DMS153 (cell line): Measurements from ENCODE around the gene DCLRE1B.

Experiments used
- DNase-seq: peaks from one replicate; lab custom pipeline; 2025; lab: John Stamatoyannopoulos, UW

Gene DCLRE1B

GRCh38 chr1:113904674-113905434 is at the start of gene DCLRE1B, which contains the start of gene AP4B1:
Gene DCLRE1B, plus strand, starts transcription at chr1:113905326. Its CDS starts 261 bp downstream, at chr1:113905587.
Gene AP4B1, minus strand, starts transcription at chr1:113904799. Its CDS starts 82 bp downstream, at chr1:113904717.
- DNase-seq, result peak; percentile 99

DNA sequence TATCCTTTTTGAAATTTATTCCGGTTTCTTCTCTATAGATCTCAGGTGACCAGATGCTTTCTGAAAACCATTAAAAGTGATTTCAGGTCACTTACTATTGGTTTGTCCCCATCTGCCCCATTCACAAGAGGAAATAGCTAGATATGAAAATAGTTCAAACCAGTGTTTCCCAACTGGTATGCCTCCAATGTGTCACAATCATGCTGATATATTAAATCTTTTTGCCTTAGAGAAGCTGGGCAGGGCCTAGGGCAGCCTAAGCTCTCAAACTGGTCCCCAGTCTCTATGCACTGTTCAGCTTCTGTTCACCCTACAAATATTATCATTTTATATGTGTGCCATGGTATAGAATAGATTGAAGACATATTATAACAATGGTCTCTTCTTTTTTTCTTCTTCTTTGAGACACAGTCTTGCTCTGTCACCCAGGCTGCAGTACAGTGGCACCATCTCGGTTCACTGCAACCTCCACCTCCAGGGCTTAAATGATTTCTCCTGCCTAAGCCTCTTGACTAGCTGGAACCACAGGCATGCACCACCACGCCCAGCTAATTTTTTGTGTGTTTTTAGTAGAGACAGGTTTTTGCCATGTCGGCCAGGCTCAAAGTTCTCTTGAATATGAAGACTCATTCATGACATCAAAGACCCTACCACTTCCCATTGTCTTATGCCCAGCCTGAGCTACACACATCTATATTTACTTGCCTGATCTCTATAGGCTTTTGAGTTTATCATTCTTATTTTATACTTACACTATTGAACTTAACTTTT is 49.3 kb upstream of the DCLRE1B start:
- DNase-seq, result no peak

GRCh38 chr1:113856401-113856790 is 48.7 kb upstream of the DCLRE1B start:
- no peak for DNase-seq

GRCh38 chr1:113857776-113858175 is 47.4 kb upstream of the DCLRE1B start:
- no peak for DNase-seq

DNA sequence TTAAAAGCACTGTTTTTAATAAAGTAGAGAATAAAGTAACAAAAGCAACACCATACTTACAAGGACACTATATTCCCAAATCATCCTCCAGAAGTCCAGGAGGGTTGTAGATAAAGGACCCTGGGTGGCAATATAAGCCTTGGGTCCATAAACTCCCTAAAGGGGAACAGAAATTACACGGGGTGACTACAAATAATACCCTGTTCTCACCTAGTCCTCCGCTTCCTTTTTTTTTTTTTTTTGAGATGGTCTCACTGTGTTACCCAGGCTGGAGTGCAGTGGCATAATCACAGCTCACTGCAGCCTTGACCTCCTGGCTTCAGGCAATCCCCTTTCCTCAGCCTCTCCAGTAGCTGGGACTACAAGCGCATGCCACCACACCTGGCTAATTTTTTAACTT is 46.7 kb upstream of the DCLRE1B start:
- no peak for DNase-seq

DNA sequence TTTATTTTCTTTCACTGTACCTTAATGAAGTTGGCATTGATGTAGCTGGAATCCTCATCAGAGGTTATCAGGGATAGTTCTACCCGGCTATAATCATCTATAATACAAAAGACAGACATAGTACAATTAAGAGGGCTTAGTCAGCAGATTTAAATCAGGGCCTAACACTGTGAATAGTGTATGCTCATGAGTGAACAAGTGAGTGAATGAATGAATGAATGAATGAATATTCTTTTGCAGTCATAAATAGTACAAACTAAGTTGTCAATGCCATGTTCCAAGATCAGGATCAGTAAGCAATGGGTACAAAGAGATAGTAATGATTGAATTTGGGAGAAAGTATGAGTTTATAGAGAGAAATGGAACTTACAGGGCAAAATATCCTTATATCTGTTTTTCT is 46.1 kb upstream of the DCLRE1B start:
- no peak for DNase-seq

- no peak for DNase-seq
Observed at GRCh38 chr1:113859478-113860175, 45.5 kb upstream of the DCLRE1B start.

DNA sequence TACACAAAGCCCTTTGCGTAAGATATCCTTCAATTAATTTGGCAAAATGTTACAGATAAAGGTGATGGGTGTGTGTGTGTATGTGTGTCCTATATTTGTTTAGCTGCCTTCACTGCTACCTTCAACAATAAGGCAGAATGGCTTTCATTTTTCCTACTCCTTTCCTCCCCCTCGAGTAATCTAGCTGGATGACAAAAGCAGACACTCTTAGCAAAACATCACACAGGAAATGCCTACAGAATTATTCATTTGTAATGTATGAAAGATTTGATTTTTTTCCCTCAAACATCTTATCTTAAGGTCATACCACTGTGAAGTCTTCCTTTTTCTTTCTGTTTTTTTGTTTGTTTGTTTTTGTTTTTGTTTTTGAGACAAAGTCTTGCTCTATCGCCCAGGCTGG is 44.2 kb upstream of the DCLRE1B start:
- DNase-seq, result no peak

GRCh38 chr1:113861641-113862040 is 43.5 kb upstream of the DCLRE1B start:
- no peak for DNase-seq

DNA sequence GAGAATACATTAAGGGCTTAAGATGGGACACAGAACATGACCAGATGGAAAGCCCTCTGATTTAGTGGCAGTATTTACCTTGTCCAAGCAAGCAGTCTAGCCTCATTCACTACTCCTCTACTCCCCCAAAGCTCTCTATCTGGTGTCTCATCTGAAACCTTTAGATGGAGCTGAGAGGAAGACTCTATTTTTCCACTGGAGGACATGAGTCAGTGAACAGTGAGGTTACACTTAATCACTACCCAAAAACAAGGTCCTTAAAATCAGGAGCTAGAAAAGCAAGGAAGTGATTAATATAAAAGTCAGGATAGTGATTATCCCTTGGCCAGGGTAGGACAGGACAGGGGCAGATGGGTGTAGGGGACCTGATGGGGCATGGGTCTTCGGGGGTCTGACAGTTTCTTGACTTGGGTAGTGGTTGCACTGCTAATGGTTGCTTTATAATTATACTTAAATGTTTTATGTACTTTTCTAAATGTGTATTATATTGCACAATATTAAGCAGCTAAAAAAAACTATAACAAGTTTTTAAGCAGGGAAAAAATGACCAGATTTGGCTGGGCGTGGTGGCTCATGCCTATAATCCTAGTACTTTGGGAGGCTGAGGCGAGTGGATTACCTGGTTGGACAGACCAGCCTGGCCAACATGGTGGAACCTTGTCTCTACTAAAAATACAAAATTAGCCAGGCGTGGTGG is 36.6 kb upstream of the DCLRE1B start:
- no peak for DNase-seq

- DNase-seq, result no peak
Observed at GRCh38 chr1:113870778-113871177, 34.3 kb upstream of the DCLRE1B start.

GRCh38 chr1:113871597-113872113 is 33.5 kb upstream of the DCLRE1B start, which contains the start of gene PTPN22:
Gene PTPN22, minus strand, starts transcription at chr1:113871712.
- DNase-seq, result no peak

DNA sequence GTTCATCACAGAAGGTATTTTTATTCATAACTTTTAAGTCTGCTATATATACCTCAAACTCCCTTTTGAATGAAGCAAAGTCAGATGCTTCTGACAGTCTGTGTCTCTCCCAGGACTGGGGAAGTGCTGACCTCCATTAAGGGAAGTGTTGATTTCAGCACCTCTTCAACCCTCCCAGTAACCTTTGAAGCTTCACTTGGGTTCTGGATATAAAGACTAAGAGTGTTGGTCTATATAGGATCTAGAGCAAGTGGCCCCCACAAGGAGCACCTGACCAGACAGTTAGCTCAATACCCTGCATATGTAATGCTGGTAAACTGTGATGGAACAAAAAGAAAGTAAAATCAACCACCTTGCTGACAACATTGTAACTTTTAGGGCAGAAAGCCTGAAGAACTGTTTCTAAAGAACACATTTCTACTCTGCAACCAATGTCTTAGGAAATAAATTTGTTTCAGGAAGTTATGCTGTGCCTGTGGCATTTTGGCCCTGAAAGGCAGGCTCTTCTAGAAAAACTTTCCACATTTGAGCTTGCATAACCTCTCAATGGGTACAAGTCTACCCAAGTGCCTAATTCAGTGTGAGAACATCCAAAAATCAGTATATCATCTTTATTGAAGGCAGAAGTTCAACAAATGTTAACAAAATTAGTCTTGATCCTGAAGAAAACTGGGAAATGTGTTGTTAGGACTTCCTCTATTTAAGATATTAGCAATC is 32.7 kb upstream of the DCLRE1B start:
- DNase-seq, result no peak

DNA sequence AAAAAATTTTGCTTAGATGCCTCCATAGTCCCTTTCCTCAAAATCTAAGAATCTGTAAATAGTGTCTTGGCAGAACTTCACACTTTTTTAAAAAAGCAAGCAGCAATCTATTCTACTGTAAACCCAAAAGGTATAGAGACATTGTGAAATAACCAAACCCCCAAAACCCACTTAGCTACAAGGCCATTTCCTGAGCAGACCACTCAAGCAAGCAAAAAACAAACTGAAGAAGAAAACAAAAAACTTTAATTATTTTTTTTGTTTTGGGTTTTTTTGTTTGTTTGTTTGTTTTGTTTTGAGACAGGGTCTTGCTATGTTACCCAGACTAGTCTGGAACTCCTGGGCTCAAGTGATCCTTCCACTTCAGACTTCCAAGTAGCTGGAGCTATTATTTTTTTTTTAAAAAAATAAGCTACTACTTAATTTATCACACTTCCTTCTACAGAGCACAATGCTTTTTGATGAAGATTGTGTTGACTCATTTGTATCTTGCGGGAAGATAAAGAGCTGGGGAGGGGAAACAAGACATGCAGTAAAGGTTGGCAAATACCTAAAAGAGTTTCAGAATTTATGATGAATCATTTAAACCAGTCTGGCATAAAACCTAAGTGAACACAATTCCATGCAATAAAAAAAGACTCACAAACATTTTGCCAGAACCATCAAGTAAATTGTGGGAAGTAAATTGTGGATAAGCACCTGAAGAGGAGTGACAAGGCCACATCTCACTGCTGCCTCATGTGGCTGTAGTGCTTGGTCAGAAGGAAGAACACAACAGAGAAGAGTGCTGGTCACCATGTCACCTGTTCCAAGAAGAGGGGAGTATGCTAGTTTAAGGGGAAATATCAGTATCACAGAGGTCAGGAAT is 30.9 kb upstream of the DCLRE1B start:
- DNase-seq, result no peak

- no peak for DNase-seq
Observed at GRCh38 chr1:113875714-113876113, 29.4 kb upstream of the DCLRE1B start.

DNA sequence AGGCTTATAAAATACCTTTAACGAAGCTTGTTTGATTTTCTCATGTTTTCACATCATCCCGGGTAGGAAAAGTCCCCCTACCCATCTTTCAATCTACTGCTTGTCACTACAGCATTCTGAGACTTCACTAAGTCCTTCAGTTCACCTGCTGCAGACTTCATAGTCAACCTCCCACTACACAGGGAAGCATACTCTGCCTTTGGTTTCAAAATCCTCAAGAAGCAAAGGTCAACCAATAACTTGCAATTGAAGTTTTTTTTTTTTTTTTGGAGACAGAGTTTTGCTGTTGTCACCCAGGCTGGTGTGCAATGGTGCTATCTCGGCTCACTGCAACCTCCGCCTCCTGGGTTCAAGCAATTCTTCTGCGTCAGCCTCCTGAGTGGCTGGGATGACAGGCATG is 28.9 kb upstream of the DCLRE1B start:
- no peak for DNase-seq

- DNase-seq, result no peak
Observed at GRCh38 chr1:113879739-113880038, 25.4 kb upstream of the DCLRE1B start.

- DNase-seq, result no peak
Observed at GRCh38 chr1:113881661-113882060, 23.5 kb upstream of the DCLRE1B start.

DNA sequence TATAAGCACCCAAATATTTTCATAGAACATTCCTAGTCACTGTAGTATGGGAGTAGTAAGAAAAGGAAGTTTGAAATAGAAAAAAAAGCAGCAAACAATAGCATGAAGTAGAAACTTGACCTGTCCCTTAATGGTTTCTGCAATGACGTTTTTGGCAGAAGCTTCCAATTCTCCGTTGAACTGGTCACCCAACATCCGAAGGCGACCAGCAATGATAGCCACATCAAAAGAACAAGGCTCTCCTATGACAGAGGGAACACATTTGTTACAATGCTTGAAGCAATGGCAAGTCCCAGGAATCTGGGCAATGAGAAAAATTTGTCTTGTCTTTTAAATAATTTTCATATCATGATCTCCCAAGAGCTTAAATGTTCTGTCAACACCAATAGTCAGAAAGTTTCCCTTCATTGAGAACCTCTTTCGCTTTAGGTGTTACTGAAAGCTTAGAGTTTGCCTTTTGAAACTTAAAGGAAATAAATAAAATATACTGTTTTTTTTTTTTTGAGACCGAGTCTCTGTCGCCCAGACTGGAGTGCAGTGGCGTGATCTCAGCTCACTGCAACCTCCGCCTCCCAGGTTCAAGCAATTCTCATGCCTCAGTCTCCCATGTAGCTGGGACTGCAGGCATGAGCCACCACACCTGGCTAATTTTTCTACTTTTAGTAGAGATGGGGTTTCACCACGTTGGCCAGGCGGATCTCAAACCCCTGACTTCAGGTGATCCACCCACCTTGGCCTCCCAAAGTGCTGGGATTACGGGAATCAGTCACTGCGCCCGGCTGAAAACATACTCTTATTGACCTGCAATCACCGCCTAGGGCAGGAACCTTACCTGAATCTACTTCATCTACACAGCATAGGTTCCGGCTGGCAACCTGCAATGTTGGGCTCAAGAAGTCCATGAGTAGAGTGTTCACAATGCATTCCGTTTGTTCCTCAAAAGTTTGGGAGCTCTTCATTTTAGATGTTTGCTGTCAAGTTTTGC is 18.4 kb upstream of the DCLRE1B start:
- DNase-seq, result no peak
